Measurements from ENCODE around the gene LYPD3. TPM values are rescaled to one million over a fixed set of nuclear protein-coding genes. Genes with fewer than 3 reads are reported as not detected.

The LYPD3 gene
- total RNA-seq, 4 donors from 2014 or later: 312 to 823 (median 569) TPM

DNA sequence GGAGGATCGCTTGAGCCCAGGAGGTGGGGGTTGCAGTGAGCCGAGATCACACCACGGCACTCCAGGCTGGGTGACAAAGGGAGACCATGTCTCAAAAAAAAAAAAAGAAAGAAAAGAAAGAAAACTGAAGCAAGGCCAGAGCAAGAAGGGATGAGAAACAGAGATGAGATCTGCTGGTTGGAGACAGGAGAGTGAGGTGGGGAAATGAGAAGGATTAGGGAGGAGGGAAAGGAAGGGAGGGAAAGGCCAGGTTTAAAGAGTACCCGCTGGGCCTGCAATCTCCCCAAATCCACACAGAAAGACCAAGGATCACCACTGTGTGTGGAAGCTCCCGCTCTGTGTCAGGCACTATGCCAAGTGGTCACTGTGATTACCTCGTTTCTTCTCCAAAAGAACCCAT lies 16.3 kb upstream of the LYPD3 start:
- Histone ChIP-seq H3K27ac (no peak overlapping the region), H3K9me3 (no peaks in the 10 kb centered on the region), H3K27me3 (no peaks in the 10 kb centered on the region), H3K4me3 (no peak overlapping the region), H3K36me3 (peaks cover 0 to 91% (median 0%) of the 10 kb centered on the region in 3 donors), H3K4me1 (no peaks in the 10 kb centered on the region)
- TF ChIP-seq, protein P1, sequence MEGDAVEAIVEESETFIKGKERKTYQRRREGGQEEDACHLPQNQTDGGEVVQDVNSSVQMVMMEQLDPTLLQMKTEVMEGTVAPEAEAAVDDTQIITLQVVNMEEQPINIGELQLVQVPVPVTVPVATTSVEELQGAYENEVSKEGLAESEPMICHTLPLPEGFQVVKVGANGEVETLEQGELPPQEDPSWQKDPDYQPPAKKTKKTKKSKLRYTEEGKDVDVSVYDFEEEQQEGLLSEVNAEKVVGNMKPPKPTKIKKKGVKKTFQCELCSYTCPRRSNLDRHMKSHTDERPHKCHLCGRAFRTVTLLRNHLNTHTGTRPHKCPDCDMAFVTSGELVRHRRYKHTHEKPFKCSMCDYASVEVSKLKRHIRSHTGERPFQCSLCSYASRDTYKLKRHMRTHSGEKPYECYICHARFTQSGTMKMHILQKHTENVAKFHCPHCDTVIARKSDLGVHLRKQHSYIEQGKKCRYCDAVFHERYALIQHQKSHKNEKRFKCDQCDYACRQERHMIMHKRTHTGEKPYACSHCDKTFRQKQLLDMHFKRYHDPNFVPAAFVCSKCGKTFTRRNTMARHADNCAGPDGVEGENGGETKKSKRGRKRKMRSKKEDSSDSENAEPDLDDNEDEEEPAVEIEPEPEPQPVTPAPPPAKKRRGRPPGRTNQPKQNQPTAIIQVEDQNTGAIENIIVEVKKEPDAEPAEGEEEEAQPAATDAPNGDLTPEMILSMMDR (IDR thresholded peaks at IDR 0.05): no peak
- TF ChIP-seq POLR2A (IDR thresholded peaks at IDR 0.05): no peak
- no peak for DNase-seq
- intact Hi-C loops (cut with DNase I): no loop called here
- 80 to 84% methylated on average over 6 of the region's 6 CpGs for WGBS, 2 donors

DNA sequence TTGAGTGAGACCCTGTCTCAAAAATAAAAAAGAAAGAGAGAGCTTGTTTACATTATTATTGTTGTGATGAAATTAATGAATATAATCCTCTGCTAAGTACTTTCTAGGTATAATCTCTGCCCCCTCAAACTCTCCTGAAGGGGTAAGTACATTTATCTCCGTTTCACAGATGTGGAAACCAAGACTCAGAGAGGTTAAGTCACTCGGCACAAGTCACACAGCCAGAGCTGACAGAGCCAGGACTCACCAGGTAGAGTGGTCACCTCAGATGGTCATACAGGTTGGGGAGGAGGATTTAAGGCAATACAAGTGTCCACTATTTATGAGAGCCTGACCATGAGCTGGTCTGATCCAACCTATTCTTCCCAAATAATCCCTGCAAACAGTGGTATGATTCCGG lies 15.2 kb upstream of the LYPD3 start:
- Histone ChIP-seq H3K36me3 (peaks cover 0 to 89% (median 0%) of the 10 kb centered on the region in 3 donors), H3K4me3 (no peak overlapping the region), H3K9me3 (no peaks in the 10 kb centered on the region), H3K4me1 (peaks cover 0 to 7% (median 1%) of the 10 kb centered on the region in 3 donors), H3K27me3 (no peaks in the 10 kb centered on the region), H3K27ac (no peak overlapping the region)
- no peak for TF ChIP-seq POLR2A (IDR thresholded peaks at IDR 0.05)
- TF ChIP-seq, protein P1 (IDR thresholded peaks at IDR 0.05): no peak
- 83 to 100% methylated on average over 2 to 3 of the region's 3 CpGs for WGBS, 2 donors
- intact Hi-C loops (cut with DNase I): no loop called here
- no peak for DNase-seq

DNA sequence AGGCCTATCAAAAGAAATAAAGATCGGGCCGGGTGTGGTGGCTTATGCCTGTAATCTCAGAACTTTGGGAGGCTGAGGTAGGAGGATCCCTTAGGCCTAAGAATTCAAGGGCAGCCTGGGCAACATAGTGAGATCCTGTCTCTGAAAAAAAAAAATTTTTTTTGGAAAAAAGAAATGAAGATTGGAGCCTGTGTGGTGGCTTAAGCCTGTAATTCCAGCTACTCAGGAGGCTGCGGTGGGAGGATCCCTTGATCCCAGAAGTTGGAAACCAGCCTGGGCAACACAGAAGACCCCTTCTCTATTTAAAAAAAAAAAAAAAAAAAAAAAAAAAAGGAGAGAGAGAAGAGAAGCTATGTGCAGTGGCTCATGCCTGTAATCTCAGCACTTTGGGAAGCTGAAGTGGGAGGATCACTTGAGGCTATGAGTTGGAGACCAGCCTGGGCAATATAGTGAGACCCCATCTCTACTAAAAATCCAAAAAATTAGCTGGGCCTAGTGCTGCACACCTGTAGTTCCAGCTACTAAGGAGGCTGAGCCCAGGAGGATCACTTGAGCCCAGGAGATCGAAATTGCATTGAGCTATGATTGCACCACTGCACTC lies 14.7 kb upstream of the LYPD3 start:
- DNase-seq: no peak
- 94 to 97% methylated on average over 2 to 4 of the region's 4 CpGs for WGBS, 2 donors
- Histone ChIP-seq H3K36me3 (peaks cover 0 to 88% (median 0%) of the 10 kb centered on the region in 3 donors), H3K4me1 (peaks cover 0 to 12% (median 3%) of the 10 kb centered on the region in 3 donors), H3K4me3 (no peak overlapping the region), H3K27me3 (no peaks in the 10 kb centered on the region), H3K9me3 (no peaks in the 10 kb centered on the region), H3K27ac (no peak overlapping the region)
- no peak for TF ChIP-seq POLR2A (IDR thresholded peaks at IDR 0.05)
- TF ChIP-seq, protein P1 (IDR thresholded peaks at IDR 0.05): no peak
- intact Hi-C loops (cut with DNase I): no loop called here

DNA sequence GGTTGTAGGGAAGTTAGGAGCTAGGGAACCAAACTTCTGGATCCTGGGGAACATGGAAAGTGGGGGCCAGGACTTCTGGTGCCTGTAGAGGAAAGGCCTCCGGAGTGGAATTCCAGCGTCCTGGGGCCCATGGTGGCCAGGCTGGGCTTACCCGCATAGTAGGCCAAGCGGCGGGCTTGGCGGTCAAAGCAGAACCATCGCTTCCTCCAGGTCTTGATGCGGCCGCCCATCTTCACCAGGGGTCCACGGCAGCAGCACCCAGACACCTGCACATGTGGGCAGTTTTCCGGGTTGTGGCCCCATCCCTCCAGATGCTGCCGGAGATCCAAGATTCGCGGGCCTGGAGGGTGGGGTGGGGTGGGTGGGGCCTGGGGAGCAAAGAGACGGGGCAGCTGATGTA lies 13.8 kb upstream of the LYPD3 start:
- TF ChIP-seq, protein P1 (IDR thresholded peaks at IDR 0.05): no peak
- TF ChIP-seq POLR2A (IDR thresholded peaks at IDR 0.05): no peak
- no peaks in the 10 kb centered on the region for H3K27me3 ChIP-seq
- H3K4me3 ChIP-seq: no peak overlapping the region
- WGBS, 2 donors: 80 to 94% methylated on average over 4 to 10 of the region's 15 CpGs
- no peak overlapping the region for H3K27ac ChIP-seq
- no peak for DNase-seq
- peaks cover 0 to 20% (median 10%) of the 10 kb centered on the region in 3 donors for H3K4me1 ChIP-seq
- no peaks in the 10 kb centered on the region for H3K9me3 ChIP-seq
- H3K36me3 ChIP-seq: peaks cover 0 to 83% (median 0%) of the 10 kb centered on the region in 3 donors
- intact Hi-C loops (cut with DNase I): no loop called here

DNA sequence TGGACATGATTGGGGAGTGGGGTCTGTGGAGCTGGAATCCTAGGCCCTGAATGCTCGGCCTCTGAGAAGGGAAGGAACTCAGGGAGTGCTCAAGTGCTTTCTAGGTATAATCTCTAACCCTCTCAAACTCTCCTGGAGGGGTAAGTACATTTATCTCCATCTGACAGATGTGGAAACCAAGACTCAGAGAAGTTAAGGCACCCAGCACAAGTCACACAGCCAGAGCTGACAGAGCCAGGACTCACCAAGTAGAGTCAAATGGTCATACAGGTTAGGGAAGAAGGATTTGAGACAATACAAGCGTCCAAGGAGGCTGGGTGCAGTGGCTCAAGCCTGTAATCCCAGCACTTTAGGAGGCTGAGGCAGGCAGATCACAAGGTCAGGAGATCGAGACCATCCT lies 12.9 kb upstream of the LYPD3 start:
- intact Hi-C loops (cut with DNase I): no loop called here
- 91 to 94% methylated on average over 3 of the region's 3 CpGs for WGBS, 2 donors
- Histone ChIP-seq H3K4me1 (peaks cover 0 to 29% (median 10%) of the 10 kb centered on the region in 3 donors), H3K9me3 (no peaks in the 10 kb centered on the region), H3K27ac (no peak overlapping the region), H3K4me3 (no peak overlapping the region), H3K27me3 (no peaks in the 10 kb centered on the region), H3K36me3 (peaks cover 0 to 74% (median 0%) of the 10 kb centered on the region in 3 donors)
- TF ChIP-seq POLR2A (IDR thresholded peaks at IDR 0.05): no peak
- TF ChIP-seq, protein P1 (IDR thresholded peaks at IDR 0.05): no peak
- DNase-seq: no peak

All from esophagus squamous epithelium (tissue), 5 donors.